Measurements from ENCODE around the gene PAK3.

The PAK3 gene

GRCh38 chrX:111103246-111103645, 7.3 kb downstream of the PAK3 start:
- H3K4me3 ChIP-seq (ENCODE audit: low read depth, low read length) = no peak overlapping the region
- POLR2A ChIA-PET = no interaction called here
- no peak for DNase-seq (ENCODE audit: low read depth, low spot score)
- CTCF ChIA-PET = interaction anchor here (0.8 to 1.0 kb wide), 2 partner anchors 109 to 111 kb away, joined by 3 read pairs; no protein-coding TSS in a partner anchor
- no peak for TF ChIP-seq CTCF (IDR thresholded peaks at IDR 0.05; ENCODE audit: insufficient read depth, low read length, missing control alignments)

GRCh38 chrX:111110098-111110775, 14.2 kb downstream of the PAK3 start:
- DNase-seq (ENCODE audit: low read depth, low spot score) = no peak
- no peak for TF ChIP-seq CTCF (IDR thresholded peaks at IDR 0.05; ENCODE audit: insufficient read depth, low read length, missing control alignments)
- POLR2A ChIA-PET = no interaction called here
- no peak overlapping the region for H3K4me3 ChIP-seq (ENCODE audit: low read depth, low read length)
- CTCF ChIA-PET = interaction anchor here (1.1 kb wide), 1 partner anchor 10 kb away, joined by 3 read pairs; no protein-coding TSS in a partner anchor

GRCh38 chrX:111114806-111115205, 18.8 kb downstream of the PAK3 start:
- H3K4me3 ChIP-seq (ENCODE audit: low read depth, low read length) = no peak overlapping the region
- no peak for DNase-seq (ENCODE audit: low read depth, low spot score)
- ChIA-PET CTCF (no interaction called here), POLR2A (no interaction called here)
- no peak for TF ChIP-seq CTCF (IDR thresholded peaks at IDR 0.05; ENCODE audit: insufficient read depth, low read length, missing control alignments)

- H3K4me3 ChIP-seq (ENCODE audit: low read depth, low read length) = no peak overlapping the region
- TF ChIP-seq CTCF (IDR thresholded peaks at IDR 0.05; ENCODE audit: insufficient read depth, low read length, missing control alignments) = no peak
- DNase-seq (ENCODE audit: low read depth, low spot score) = no peak
- ChIA-PET CTCF (no interaction called here), POLR2A (no interaction called here)
Observed at GRCh38 chrX:111116666-111117065, 20.7 kb downstream of the PAK3 start.

GRCh38 chrX:111119341-111119740, 23.4 kb downstream of the PAK3 start:
- no peak overlapping the region for H3K4me3 ChIP-seq (ENCODE audit: low read depth, low read length)
- no peak for TF ChIP-seq CTCF (IDR thresholded peaks at IDR 0.05; ENCODE audit: insufficient read depth, low read length, missing control alignments)
- POLR2A ChIA-PET = no interaction called here
- CTCF ChIA-PET = no interaction called here
- no peak for DNase-seq (ENCODE audit: low read depth, low spot score)

GRCh38 chrX:111123125-111123524, 27.1 kb downstream of the PAK3 start:
- CTCF ChIA-PET = no interaction called here
- no peak for TF ChIP-seq CTCF (IDR thresholded peaks at IDR 0.05; ENCODE audit: insufficient read depth, low read length, missing control alignments)

More at GRCh38 chrX:111123125-111123524, 27.1 kb downstream of the PAK3 start:
- POLR2A ChIA-PET = no interaction called here
- DNase-seq (ENCODE audit: low read depth, low spot score) = no peak
- H3K4me3 ChIP-seq (ENCODE audit: low read depth, low read length) = no peak overlapping the region
